NCI-H510A (cell line): ENCODE measurements around the gene SLC6A11.

Experiments used
- DNase-seq: peaks from one replicate; lab custom pipeline; 2025; lab: John Stamatoyannopoulos, UW

The SLC6A11 gene

DNA sequence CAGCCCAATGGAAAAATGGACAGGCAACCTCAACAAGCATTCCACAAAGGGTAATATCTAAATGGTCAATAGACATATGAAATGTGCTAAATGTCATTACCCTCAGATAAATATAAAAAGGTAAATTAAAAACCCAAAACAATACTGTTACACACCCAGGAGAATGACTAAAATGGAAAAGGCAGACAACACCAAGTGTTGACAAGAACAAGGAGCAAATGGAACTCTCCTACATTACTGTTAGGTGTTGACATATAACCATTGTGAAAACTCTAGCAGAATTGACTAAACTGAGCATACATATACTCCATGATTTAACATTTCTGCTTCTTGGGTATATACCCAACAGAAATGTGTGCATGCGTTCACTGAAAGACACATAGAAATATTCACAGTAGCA, 25.3 kb upstream of the SLC6A11 start:
- no peak for DNase-seq

DNA sequence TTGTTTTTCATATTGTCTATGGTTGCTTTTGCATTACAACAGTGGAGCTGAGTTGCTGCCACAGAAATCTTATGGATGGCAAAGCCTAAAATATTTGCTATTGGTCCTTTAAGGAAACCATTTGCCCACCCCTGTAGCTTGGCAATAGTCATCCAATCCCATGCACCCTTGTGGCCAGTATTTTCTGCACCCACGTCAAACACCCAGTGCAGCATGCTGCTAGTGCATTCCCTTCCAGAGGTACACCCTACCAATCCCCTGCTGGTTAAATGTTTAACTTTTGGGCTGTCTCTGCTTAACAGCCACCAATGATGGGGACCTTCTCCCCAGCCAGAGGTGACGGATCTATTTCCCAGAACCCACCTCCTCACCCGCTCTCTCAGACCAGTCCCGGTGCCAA, 23.8 kb upstream of the SLC6A11 start:
- no peak for DNase-seq

DNA sequence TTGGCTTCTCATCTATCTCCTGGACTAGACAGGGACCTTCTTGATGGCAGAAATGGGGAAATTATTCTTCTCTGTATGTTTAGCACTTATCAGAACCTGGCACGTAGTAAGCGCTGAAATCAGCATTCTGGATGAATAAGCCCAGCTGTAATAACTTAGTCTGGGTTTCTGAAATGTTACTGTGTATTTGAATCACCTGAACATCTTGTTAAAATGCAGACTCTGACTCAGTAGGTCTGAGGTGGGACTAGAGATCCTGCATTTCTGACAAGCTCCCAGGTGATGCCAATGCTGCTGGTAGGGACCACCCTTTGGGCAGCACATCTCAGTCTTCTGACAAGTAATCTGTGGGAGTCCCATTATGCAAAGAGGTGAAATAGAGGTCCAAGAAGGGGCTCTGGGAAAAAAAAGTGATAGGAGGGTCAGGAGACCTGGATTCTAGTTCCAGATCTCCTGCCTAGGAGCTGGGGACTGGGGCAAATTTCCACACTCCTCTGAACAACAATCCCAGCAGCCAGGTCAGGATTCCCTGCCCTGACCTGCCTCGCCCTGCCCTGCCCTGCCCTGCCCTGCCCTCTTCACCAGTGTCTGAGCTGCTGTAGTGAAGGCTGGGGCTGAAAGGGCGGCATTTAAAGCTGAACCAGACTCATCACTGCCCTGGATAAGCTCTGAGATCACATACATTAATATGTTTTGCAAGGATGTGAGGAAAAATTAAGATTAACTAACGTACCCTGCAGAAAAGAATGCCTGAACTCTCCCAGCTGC, 17.2 kb upstream of the SLC6A11 start:
- no peak for DNase-seq

DNA sequence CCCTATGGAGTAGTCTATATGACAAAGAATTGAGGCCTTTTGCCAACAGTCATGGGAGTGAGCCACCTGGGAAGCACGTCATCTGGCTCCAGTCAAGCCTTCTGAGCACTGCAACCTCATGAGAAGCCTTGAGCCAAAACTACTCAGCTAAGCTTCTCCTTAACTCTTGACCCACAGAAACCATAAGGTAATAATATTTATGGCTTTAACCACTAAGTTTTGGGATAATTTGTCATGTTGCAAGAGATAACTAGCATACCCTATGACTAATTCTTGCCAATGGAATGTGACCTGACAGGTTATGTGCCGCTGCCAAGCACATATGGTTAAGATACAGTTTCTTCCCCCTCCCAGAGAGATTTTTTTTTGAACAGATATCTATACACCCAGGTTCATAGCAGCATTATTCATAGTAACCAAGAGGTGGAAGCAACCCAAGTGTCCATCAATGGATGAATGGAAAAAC, 11.8 kb upstream of the SLC6A11 start:
- no peak for DNase-seq

DNA sequence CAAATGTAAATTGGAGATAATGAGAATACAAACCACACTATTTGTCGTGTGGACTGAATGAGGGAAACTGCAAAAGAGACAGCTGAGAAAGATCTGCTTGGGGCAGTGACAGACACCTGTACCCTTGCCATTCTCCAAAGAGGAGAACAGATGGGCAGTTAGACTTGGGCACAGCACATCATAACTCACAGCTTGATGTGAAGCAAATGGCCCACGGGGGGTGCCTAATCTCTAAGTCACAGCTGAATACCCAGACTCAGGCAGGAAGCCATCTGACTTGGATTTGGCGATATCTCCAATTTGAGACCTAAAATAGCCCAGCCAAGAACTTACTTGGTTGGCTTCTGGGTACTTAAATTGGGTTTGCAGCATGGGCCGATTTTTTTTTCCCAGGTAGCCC, 10.0 kb upstream of the SLC6A11 start:
- no peak for DNase-seq

DNA sequence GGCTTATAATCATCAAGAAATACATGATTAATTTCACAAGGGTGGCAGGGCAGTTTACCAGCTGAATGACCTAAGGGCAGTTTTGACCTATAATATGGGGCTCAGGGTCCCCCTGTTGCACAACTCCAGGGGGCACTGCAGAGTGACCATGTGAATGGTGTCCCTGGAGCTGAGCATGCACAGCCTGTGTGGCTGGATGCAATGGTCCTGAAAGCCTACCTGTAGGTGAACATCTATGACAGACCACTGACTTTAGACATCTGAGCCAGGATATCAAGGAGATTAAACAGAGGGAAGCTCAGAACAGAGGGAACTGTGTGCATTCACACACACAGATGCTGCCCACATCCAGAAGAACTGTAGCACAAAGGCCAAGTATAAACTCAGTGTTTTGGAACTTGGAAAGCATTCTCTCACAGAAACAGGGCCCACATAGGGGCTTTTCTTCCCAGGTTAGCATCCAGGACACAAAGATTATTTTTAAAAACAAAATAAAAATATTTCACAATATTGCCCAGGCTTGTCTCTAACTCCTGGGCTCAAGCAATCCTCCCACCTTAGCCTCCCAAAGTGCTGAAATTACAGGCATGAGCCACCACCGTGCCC, 7.8 kb upstream of the SLC6A11 start:
- DNase-seq = no peak

DNA sequence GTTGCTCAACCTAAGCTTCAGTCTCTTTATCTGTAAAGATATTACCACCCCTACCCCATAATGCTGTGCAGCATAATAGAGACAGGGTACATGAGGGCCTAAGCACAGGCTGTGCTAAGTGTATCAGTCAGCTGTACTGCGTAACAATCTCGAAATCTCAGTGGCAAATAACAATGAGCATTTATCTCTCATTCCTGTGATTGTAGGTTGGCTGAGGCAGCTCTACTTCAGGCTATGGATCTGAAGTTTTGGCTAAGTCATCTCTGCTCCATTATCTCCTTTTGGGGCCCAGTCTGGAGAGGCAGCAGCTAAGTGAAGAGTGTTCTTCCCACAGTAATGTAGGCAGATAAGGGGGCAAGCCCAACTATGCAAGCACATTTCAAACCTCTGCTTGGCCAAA, 7.1 kb upstream of the SLC6A11 start:
- no peak for DNase-seq

DNA sequence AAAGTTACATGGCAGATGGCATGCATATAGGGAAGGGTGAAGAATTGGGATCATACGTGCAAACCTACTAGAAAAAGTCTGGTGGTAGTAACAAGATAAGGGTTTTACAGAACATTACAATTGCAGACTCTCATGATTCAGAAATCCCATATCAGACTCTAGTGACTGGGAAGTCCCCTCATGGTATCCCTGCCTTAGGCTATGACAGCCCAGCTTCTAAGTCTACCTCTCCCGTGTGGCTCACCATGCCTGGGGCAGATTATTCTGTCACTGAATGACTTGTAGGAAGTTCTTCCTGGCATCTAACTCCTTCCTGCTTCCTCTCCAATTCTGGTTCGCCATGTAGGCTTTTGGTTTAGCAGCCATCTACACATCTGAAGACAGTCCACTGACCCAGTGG, 5.7 kb upstream of the SLC6A11 start:
- DNase-seq = no peak

DNA sequence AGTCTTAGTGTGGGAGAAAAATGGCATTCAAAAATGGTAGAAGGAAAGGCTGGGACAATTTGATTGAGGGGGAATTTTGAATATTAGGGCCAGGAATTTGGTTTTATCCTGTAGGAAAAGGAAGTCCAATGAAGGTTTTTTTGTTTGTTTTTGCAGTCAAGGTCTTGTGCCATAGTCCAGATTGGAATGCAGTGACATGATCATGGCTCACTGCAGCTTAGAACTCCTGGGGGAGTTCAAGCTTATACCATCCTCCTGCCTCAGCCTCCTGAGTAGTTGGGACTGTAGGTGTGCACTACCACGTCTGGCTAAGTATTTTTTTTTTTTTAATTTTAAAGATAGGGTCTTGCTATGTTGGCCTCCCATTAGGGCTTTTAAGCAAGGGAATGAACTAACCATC, 2.6 kb upstream of the SLC6A11 start:
- no peak for DNase-seq

DNA sequence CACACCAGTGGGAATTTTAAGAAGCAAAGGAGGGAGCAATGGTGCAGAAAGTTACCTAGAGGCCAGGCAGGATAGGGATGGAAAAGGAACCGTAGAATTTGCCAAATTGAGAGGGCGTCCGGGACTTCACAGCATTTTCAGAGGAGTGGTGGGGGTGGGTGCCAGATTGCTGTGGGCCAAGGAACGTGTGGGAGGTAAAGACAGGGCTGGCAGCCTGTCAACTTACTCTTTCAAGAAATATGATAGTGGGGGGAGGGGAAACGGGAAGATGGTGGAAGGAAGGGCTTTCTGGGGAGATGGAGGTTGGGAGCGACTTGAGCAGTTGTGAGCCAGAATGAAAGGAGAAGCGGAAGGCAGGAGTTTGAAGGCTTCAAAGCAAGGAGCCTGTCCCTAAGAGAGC, 1.4 kb upstream of the SLC6A11 start:
- DNase-seq = no peak

DNA sequence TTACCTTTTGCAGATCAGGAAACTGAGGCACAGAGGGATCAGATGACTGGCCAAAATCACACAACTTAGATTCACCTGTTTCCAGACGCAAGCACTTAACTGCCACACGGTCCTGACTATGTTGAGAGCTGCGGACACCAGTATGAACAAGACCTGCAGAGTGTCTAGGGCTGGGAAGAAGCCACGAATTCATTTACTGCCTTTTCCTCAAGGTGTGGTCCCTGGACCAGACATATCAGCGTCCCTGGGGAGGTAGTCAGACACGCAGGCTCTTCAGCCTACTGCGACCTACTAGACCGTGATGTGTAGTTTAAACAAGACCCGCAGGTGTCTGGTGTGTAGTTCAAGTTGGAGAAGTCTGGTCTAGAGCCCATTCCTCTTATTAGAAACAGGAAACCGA, 541 bp upstream of the SLC6A11 start:
- DNase-seq = no peak

DNA sequence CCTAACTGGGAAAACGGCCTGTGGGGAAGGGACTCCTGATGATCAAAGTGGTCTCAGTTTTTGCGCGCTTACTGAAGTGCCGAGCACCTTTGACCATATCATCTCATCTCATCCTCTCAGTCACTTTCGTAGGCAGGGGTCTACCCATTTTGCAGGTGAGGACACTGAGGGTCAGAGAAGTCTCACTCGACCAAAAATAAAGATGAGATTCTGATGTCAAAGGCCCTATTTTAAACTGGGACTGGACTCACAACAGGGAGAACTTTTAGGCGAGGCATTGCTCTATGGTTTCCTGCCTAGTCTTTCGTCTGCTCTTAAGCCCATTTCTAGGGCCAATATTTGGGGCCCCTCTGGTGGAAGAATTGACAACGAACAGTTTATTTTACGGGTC, 830 bp downstream of the SLC6A11 start:
- no peak for DNase-seq

DNA sequence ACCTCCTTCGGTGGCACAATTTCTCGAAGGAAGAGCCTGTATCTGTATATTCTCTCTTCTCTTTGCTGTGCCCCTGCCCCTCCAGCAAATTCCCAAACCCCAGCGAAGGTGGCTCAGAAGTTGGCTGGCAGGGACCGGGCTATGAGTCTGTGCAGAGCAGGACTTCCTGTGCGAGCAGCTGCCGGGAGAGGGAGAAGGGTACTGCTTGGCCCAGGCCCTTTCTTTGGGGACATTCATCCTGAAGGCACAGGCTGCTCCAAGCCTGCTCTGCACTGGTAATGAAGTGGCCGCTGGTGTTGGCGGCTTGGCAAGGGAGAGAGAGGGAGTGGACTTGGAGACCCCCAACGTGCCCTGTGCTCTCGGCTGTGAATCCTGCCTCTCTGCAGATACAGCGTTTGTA, 1.5 kb downstream of the SLC6A11 start:
- no peak for DNase-seq

DNA sequence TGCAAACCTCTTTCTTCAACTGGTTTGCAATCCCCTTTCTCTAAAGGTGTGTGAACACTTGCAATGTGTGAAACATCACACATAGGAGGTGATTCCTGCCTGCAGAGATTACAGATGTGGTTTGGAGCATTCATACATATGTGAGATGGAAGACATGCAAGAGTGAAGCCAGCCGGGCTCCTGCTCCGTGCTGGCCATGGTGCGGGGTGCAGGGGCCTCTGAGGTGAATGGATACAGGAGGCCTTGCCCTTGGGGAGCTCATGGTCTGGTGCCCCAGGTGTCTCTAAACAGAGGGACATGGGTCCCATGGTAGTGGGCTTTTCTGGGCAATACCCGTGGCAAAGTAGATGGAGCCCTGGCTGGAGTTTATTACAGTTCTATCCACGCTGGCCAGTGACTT, 6.0 kb downstream of the SLC6A11 start:
- no peak for DNase-seq

DNA sequence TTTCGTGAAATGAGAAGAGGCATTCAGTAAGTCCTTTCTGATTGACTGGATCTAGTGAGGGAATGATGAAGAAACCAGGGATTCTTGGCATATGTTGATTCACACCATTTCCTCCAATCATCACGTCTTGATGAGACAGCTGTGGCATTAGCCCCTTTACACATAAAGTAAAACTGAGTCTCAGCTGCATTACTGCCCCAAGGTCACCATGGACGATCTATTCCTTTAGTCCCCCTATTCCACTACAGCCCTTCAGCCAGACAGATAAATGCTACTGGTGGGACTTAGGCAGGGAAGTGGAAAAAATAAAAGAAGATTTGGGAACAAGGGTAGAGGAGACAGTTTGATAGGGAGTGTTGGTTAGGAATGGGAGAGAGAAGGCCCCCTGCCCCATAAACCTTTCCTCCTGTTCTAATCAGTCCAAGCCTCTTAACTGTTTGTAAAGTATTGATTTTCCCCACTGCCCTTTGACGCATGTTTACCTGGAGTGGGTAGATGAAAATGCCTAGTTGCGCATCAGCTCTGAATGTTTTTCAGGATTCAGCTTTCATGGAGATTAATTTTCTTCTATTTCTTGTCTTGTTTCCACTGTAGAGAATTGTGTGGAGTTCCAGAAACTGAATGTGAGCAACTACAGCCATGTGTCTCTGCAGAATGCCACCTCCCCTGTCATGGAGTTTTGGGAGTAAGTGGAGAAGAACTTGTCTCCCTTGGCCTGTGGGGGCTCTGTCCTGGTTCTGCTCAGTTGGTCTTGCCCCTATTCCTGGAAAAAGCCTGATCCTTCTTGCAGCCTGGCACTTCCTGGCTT, 6.9 kb downstream of the SLC6A11 start:
- no peak for DNase-seq

DNA sequence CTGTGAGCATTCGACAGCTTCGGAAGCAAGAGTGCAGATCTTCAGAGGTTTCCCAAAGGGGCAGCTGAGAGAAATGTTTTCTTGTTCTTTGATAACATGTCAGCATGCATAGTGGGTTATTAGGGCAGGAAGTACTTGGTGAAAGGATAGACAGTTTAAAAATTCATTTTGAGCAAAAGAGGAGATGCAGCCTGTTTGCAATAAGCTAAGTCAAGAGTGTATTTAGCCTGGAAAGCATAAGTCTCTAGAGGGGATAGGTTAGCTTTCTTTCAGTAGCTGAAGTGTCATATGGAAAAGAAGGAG, 7.4 kb downstream of the SLC6A11 start:
- no peak for DNase-seq

DNA sequence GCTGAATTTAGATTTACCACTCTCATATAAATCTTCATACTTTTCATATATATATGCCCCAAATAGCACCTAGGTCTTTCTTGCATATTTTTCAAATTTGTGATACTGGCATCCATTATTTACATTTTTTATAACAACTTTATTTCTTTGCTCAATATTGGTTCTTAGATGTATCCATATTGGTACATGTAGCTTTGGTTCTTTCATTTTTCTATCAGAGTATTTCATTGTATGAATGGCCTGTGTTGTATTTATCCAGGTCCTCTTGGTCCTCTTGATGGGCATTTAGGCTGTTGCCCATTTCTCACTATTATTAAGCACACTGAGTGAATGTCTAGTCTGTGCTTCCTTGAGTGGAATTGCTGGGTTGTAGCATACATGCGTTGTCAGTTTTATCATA, 8.4 kb downstream of the SLC6A11 start:
- DNase-seq = no peak

DNA sequence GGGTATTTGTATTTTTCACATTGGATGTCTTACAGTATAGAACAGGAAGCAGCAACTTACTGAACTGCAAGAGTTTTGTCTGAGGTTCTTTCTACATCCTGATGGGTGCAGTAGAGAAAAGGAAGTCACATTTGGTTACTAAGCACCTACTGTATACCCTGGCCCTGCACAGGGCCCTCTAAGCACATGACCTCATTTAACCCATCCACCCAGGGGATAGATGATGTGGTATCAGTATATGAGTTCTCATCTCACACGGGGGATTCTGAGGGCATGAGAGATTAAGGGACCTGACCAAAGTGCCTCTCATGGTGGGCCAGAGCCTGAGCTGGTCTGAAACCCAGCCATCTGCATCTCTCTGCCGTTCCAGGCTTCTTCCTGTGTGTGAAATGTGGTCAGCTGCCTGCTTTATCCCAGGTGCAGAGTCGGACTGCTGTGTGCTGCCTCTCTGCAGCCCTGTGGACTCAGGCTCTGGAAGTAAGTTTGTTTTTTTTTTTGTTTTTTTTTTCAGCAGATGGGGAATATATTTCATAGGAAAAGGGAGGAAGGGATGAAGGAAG, 17.9 kb downstream of the SLC6A11 start:
- no peak for DNase-seq

DNA sequence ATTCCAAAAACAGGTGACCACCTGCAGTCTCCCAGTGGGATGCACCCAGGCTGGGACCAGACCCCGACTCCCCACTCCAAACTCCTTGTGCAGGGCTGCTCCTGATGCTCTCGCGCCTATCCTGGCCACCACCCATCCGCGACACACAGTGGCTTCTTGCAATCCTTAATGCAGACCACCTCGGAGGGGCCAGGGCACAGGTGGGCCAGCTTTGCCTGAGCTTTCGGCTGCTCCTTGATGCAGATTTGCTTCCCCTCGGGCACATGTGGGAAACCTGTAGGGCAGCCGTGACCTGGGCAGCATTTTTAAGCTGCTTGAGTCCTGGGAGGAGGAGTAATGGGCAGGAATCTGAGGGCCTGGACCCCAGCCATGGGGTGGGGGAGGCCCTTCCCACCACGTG, 18.9 kb downstream of the SLC6A11 start:
- no peak for DNase-seq

DNA sequence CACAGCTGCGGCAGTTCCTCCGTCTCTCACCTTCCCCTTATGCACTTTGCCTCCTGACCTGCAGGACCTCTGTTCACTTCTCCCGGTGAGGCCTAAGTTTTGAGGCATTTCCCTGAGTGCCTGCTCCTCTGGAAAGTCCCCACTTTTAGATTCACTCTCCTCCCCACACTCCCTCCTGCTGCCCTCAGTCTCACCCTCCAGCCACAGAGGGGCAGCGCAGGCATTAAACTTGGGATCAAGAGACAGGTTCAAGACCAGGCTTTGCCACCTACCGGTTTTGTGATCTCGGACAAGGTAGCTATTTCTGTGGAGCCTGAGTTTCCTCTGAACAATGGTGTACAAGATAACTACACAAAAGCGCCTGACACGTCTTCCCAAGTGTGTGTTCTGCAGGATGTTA, 19.4 kb downstream of the SLC6A11 start:
- no peak for DNase-seq

DNA sequence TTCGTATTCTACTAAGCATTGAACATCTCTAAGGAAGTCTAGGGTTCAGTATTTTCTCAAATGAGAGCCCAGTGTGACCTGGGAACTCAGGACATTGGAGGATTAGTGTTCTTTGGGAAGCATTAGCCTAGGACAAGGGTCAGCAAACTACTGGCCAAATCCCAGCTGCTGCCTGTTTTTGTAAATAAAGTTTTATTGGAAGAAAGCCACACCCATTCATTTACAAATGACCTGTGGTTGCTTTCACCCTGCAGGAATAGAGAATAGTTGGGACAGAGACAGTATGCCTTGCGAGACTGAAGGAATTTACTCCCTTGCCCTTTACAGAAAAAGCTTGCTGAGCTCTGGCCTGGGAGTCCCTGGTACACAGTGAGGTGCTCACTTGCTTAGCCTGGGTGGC, 20.6 kb downstream of the SLC6A11 start:
- no peak for DNase-seq

DNA sequence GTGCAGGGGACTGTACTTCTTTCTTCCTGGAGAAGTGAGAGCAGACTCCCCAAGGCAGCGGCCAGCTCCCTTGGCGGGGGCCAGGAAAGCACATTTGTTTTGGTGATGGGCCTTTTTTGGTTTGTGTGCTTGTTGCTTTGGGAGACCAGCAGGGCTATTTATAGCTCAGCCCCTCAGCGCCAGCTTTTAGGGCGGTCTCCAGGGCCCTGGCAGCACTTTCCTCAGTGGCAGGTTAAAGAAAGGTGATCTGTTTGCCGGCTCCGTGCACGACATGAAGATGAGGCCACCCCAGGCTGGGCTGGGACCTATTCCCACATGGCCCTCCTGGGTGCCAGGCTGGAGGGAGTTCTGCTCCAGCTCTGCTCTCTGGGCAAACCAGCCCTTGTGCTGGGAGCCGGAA, 21.8 kb downstream of the SLC6A11 start:
- no peak for DNase-seq

DNA sequence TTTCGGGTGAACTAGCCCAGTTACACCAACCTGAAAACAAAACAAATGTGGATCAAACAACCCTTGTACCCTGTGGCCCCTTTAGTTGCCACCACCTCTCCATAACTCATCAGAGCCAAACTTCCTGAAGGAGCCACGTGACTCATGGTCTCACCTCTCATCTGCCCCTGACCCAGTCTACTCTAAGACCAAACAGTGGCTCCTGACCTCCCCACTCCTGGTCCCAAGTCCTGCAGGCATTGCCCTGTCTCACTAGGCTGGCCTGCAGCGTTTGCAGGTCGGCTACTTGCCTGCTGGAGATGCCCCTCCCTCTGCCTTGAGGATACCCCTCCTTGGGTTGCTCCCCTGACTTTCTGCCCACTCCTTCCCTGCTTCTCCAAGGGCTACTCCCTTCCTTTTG, 23.1 kb downstream of the SLC6A11 start:
- no peak for DNase-seq
